ENCODE results near the gene DNM2. TPM values are rescaled to one million over a fixed set of nuclear protein-coding genes. Genes with fewer than 3 reads are reported as not detected.

The DNM2 gene
- total RNA-seq, 6 experiments from 2014 or later = 54.0 to 86.9 (median 68.3) TPM

- ATAC-seq = no peak
- TF ChIP-seq POLR2A (IDR thresholded peaks at IDR 0.05) = no peak
- TF ChIP-seq, protein P1, sequence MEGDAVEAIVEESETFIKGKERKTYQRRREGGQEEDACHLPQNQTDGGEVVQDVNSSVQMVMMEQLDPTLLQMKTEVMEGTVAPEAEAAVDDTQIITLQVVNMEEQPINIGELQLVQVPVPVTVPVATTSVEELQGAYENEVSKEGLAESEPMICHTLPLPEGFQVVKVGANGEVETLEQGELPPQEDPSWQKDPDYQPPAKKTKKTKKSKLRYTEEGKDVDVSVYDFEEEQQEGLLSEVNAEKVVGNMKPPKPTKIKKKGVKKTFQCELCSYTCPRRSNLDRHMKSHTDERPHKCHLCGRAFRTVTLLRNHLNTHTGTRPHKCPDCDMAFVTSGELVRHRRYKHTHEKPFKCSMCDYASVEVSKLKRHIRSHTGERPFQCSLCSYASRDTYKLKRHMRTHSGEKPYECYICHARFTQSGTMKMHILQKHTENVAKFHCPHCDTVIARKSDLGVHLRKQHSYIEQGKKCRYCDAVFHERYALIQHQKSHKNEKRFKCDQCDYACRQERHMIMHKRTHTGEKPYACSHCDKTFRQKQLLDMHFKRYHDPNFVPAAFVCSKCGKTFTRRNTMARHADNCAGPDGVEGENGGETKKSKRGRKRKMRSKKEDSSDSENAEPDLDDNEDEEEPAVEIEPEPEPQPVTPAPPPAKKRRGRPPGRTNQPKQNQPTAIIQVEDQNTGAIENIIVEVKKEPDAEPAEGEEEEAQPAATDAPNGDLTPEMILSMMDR (IDR thresholded peaks at IDR 0.05) = no peak
- intact Hi-C loops (cut with DNase I) = no loop called here
- Histone ChIP-seq H3K9me3 (no peaks in the 10 kb centered on the region), H3K4me3 (no peak overlapping the region), H3K36me3 (peaks cover 0 to 7% (median 1%) of the 10 kb centered on the region in 4 donors), H3K27me3 (no peaks in the 10 kb centered on the region), H3K27ac (no peak overlapping the region), H3K4me1 (peaks cover 0 to 6% (median 2%) of the 10 kb centered on the region in 4 donors)
- DNase-seq = no peak
- WGBS (ENCODE audit: insufficient coverage, low coverage, low lambda C conversion rate, missing lambda C conversion rate) = 81% methylated on average over 11 of the region's 11 CpGs
Observed at GRCh38 chr19:10838377-10838776, 120.5 kb downstream of the DNM2 start.

DNA sequence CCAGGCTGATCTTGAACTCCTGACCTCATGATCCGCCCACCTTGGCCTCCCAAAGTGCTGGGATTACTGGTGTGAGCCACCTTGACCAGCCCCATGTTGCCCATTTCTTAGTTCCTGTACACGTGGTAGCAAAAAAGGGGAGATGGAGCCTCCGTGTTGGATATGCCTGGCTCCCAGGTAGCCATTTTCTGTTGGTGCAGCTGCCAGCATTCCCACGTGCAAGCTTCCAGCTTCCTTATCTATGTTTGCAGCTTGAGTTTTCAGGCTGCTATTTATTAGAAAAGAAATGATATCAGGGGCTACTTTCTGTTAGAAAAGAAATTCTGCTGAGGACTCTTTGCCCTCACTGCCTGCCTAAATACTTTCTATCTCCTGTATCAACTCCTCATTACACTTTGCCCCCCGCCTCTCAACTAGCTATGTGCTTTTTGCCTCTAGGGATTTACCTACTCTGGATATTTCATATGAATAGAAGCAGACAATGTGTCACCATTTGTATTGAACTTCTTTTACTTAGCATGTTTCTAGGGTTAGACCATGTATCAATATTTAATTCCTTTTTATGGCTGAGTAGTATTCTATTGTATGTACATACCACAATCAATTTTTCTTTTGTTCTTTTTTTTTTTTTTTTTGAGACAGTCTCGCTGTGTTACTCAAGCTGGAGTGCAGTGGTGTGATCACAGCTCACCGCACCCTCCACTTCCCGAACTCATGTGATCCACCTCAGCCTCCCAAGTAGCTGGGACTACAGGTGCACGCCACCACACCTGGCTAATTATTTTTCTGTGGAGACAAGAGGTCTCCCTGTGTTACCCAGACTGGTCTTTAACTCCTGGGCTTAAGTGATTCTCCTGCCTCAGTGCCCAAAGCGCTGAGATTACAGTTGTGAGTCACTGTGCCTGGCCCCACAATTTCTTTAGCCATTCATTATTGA, 121.5 kb downstream of the DNM2 start:
- no peak overlapping the region for H3K4me3 ChIP-seq
- TF ChIP-seq POLR2A (IDR thresholded peaks at IDR 0.05) = no peak
- TF ChIP-seq, protein P1 (IDR thresholded peaks at IDR 0.05) = no peak
- H3K36me3 ChIP-seq = no peaks in the 10 kb centered on the region
- ATAC-seq (no peak), DNase-seq (no peak)
- intact Hi-C loops (cut with DNase I) = no loop called here
- peaks cover 0 to 6% (median 2%) of the 10 kb centered on the region in 4 donors for H3K4me1 ChIP-seq
- H3K9me3 ChIP-seq = no peaks in the 10 kb centered on the region
- no peak overlapping the region for H3K27ac ChIP-seq
- 73% methylated on average over 7 of the region's 10 CpGs for WGBS (ENCODE audit: insufficient coverage, low coverage, low lambda C conversion rate, missing lambda C conversion rate)
- no peaks in the 10 kb centered on the region for H3K27me3 ChIP-seq

DNA sequence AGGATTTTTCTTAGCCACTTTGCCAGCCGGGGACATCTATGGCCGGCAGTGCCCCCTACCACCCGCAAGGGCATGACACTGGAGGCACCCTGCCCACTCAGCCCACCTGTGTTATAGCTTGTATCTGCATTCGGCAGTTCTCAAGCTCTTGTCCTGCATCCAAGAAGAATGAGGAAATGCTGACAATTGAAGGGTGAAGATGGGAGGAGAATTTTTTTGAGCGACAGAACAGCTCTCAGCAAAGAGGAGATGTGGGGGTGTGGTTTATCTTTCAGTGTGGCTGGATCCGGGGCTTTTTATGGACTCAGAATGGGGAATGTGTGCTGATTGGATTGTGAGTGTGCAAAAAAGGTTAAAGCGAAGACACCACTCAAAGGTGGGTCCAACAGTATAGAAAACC, 124.9 kb downstream of the DNM2 start:
- no peak overlapping the region for H3K27ac ChIP-seq
- no peak for ATAC-seq
- no peaks in the 10 kb centered on the region for H3K27me3 ChIP-seq
- 81% methylated on average over 5 of the region's 7 CpGs for WGBS (ENCODE audit: insufficient coverage, low coverage, low lambda C conversion rate, missing lambda C conversion rate)
- H3K4me3 ChIP-seq = no peak overlapping the region
- no peaks in the 10 kb centered on the region for H3K36me3 ChIP-seq
- TF ChIP-seq, protein P1 (IDR thresholded peaks at IDR 0.05) = no peak
- no peak for TF ChIP-seq POLR2A (IDR thresholded peaks at IDR 0.05)
- H3K9me3 ChIP-seq = no peaks in the 10 kb centered on the region
- no peaks in the 10 kb centered on the region for H3K4me1 ChIP-seq
- DNase-seq = no peak
- intact Hi-C loops (cut with DNase I) = no loop called here

DNA sequence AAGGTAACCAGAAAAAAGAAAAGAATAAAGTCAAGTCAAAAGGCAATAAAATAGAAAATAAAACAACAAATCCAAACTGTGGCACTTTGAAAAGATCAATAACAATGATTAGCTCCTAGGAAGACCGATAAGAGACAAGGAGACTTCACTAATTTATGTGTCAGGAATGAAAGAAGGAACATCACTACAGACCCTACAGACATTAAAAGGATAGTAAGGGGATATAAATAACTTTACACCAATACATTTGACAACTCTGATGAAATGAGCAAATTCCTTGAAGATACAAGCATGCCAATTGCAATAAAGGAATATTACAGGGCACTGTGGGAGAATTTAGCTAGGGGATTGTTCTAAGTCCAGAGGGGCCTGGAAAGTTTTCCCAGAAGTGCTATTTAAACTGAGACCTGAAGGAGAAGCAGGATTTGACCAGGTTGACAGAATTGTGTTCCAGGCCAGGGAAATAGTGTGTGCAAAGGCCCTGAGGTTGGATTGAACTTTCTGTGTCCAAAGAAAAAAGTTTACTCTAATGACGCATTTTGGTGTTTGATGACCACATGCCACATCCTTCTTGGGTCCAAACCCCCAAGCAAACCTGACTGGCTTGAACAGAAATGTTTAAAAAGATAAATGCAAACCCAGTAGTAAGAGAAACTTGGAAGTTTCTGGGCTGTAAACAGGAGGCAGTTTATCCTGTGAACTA, 128.8 kb downstream of the DNM2 start:
- H3K27me3 ChIP-seq = no peaks in the 10 kb centered on the region
- H3K4me1 ChIP-seq = no peaks in the 10 kb centered on the region
- 67% methylated on average over 2 of the region's 2 CpGs for WGBS (ENCODE audit: insufficient coverage, low coverage, low lambda C conversion rate, missing lambda C conversion rate)
- no peak overlapping the region for H3K27ac ChIP-seq
- TF ChIP-seq POLR2A (IDR thresholded peaks at IDR 0.05) = no peak
- TF ChIP-seq, protein P1 (IDR thresholded peaks at IDR 0.05) = no peak
- ATAC-seq (no peak), DNase-seq (no peak)
- no peaks in the 10 kb centered on the region for H3K36me3 ChIP-seq
- H3K4me3 ChIP-seq = no peak overlapping the region
- no peaks in the 10 kb centered on the region for H3K9me3 ChIP-seq
- intact Hi-C loops (cut with DNase I) = no loop called here
